K562 (cell line): ENCODE results near the gene KDM2A. TPM values are rescaled to one million over a fixed set of nuclear protein-coding genes. Genes with fewer than 3 reads are reported as not detected.

ENCODE experiments used
- GTF2E2 ChIP-seq: fragments of 200-800 bp; sonication (Bioruptor generic); IDR thresholded peaks from 2 replicates; pipeline ENCODE4 v1.6.1; 2016; ENCODE audit warnings: missing genetic modification characterization, missing compliant biosample characterization
- ILF3 ChIP-seq: fragments of 450-650 bp; IDR thresholded peaks from 2 replicates; pipeline ENCODE4 v1.6.1; 2018; ENCODE audit warnings: antibody characterized with exemption, mild to moderate bottlenecking, moderate library complexity, borderline replicate concordance
- LARP7 ChIP-seq: fragments of 450-650 bp; IDR thresholded peaks from 2 replicates; pipeline ENCODE4 v1.6.1; 2016
- MLX ChIP-seq, 2 experiments: fragments of 450-650 bp in 1 of 2; sonication (generic) in 1 of 2; formaldehyde crosslinking; conservative IDR thresholded peaks; 2 replicates each; pipeline versions ENCODE4 v1.4.0 to v1.8.1; 2020 to 2022; ENCODE audit warnings: mild to moderate bottlenecking in 1 of 2, missing genetic modification reagents in 1 of 2
- OTX1 ChIP-seq: fragments of 450-650 bp; formaldehyde crosslinking; IDR thresholded peaks from 2 replicates; pipeline ENCODE4 v1.4.0; 2022; ENCODE audit warnings: mild to moderate bottlenecking
- SOX6 ChIP-seq: fragments of 450-650 bp; IDR thresholded peaks from 2 replicates; pipeline ENCODE4 v1.6.1; 2014; ENCODE audit warnings: mild to moderate bottlenecking
- ZBTB8A ChIP-seq: fragments of 450-650 bp; IDR thresholded peaks from 2 replicates; pipeline ENCODE4 v1.6.1; 2018; ENCODE audit warnings: mild to moderate bottlenecking, moderate library complexity; ENCODE audit not compliant: partially characterized antibody
- ZFX ChIP-seq: sonication (generic); formaldehyde crosslinking; IDR thresholded peaks from 2 replicates; pipeline ENCODE4 v1.8.0; 2022; ENCODE audit warnings: mild to moderate bottlenecking, missing genetic modification reagents, moderate library complexity
- polyA plus RNA-seq, 8 experiments: library from polyadenylated mRNA; depleted of rRNA in 4 of 8; stranded (reverse) in 5 of 8; unstranded in 3 of 8; fragments of >200 nt; fragmentation: Nextera tagmentation in 2 of 8; fragmentation: Illumina TruSeq in 1 of 8; extraction: Ambion mirVana in 2 of 8; extraction: Trizol in 1 of 8; gene quantifications; 2 replicates each; pipeline versions ENCODE4 v1.2.1 to v1.2.3, GENCODE V29; 2011 to 2014; ENCODE audit warnings: inconsistent platforms in 1 of 8, missing spikeins in 1 of 8
- total RNA-seq, 7 experiments: library from RNA; depleted of rRNA in 6 of 7; stranded (reverse); fragments of >200 nt in 6 of 7; fragmentation: Illumina TruSeq in 2 of 7; extraction: Trizol in 2 of 7; gene quantifications; 2 replicates each; pipeline versions ENCODE4 v1.2.1 to v1.2.3, GENCODE V29; 2011 to 2021; ENCODE audit warnings: low replicate concordance in 1 of 7
- TF ChIP-seq, protein P1 (sequence below): fragments of 450-650 bp; formaldehyde crosslinking; conservative IDR thresholded peaks from 2 replicates; pipeline ENCODE4 v1.4.0; 2022; ENCODE audit warnings: mild to moderate bottlenecking, missing genetic modification characterization
- TF ChIP-seq, protein P2 (sequence below): sonication (generic); formaldehyde crosslinking; IDR thresholded peaks from 2 replicates; pipeline ENCODE4 v1.8.0; 2023; ENCODE audit warnings: mild to moderate bottlenecking, missing genetic modification reagents
- TF ChIP-seq, protein P3 (sequence below): fragments of 250-450 bp; sonication (Bioruptor Pico); IDR thresholded peaks from 2 replicates; pipeline ENCODE4 v1.5.0; 2021; ENCODE audit warnings: mild to moderate bottlenecking, borderline replicate concordance
- TF ChIP-seq, protein P4 (sequence below): sonication (generic); formaldehyde crosslinking; IDR thresholded peaks from 2 replicates; pipeline ENCODE4 v1.8.0; 2022; ENCODE audit warnings: mild to moderate bottlenecking, missing genetic modification reagents, borderline replicate concordance

Gene KDM2A
- total and polyA plus RNA-seq, 9 of the 15 experiments (the other 6 are each of a cell fraction or from before 2014, with no cell fraction given), result 5.0 to 39.3 (median 21.3) TPM

GRCh38 chr11:67287355-67288197 lies 168.5 kb downstream of the KDM2A start (continued):
- TF ChIP-seq, protein P1, sequence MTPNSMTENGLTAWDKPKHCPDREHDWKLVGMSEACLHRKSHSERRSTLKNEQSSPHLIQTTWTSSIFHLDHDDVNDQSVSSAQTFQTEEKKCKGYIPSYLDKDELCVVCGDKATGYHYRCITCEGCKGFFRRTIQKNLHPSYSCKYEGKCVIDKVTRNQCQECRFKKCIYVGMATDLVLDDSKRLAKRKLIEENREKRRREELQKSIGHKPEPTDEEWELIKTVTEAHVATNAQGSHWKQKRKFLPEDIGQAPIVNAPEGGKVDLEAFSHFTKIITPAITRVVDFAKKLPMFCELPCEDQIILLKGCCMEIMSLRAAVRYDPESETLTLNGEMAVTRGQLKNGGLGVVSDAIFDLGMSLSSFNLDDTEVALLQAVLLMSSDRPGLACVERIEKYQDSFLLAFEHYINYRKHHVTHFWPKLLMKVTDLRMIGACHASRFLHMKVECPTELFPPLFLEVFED (CRISPR knock-in tag), result 0 out of 2 replicates have a peak, but pooled peaks have one; percentile 43
- TF ChIP-seq, protein P2, sequence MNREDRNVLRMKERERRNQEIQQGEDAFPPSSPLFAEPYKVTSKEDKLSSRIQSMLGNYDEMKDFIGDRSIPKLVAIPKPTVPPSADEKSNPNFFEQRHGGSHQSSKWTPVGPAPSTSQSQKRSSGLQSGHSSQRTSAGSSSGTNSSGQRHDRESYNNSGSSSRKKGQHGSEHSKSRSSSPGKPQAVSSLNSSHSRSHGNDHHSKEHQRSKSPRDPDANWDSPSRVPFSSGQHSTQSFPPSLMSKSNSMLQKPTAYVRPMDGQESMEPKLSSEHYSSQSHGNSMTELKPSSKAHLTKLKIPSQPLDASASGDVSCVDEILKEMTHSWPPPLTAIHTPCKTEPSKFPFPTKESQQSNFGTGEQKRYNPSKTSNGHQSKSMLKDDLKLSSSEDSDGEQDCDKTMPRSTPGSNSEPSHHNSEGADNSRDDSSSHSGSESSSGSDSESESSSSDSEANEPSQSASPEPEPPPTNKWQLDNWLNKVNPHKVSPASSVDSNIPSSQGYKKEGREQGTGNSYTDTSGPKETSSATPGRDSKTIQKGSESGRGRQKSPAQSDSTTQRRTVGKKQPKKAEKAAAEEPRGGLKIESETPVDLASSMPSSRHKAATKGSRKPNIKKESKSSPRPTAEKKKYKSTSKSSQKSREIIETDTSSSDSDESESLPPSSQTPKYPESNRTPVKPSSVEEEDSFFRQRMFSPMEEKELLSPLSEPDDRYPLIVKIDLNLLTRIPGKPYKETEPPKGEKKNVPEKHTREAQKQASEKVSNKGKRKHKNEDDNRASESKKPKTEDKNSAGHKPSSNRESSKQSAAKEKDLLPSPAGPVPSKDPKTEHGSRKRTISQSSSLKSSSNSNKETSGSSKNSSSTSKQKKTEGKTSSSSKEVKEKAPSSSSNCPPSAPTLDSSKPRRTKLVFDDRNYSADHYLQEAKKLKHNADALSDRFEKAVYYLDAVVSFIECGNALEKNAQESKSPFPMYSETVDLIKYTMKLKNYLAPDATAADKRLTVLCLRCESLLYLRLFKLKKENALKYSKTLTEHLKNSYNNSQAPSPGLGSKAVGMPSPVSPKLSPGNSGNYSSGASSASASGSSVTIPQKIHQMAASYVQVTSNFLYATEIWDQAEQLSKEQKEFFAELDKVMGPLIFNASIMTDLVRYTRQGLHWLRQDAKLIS, result 0 out of 2 replicates have a peak, but pooled peaks have one; percentile 12
- TF ChIP-seq LARP7 (no peak), OTX1 (0 out of 2 replicates have a peak, but pooled peaks have one; percentile 31), SOX6 (no peak), ZBTB8A (no peak), ZFX (CRISPR knock-in tag) (no peak), ILF3 (no peak), MLX (CRISPR knock-in tag; conservative IDR thresholded peaks at IDR 0.05) (no peak), GTF2E2 (0 out of 2 replicates have a peak, but pooled peaks have one; percentile 5)
- TF ChIP-seq, protein P3, sequence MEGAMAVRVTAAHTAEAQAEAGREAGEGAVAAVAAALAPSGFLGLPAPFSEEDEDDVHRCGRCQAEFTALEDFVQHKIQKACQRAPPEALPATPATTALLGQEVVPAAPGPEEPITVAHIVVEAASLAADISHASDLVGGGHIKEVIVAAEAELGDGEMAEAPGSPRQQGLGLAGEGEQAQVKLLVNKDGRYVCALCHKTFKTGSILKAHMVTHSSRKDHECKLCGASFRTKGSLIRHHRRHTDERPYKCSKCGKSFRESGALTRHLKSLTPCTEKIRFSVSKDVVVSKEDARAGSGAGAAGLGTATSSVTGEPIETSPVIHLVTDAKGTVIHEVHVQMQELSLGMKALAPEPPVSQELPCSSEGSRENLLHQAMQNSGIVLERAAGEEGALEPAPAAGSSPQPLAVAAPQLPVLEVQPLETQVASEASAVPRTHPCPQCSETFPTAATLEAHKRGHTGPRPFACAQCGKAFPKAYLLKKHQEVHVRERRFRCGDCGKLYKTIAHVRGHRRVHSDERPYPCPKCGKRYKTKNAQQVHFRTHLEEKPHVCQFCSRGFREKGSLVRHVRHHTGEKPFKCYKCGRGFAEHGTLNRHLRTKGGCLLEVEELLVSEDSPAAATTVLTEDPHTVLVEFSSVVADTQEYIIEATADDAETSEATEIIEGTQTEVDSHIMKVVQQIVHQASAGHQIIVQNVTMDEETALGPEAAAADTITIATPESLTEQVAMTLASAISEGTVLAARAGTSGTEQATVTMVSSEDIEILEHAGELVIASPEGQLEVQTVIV, result no peak
- TF ChIP-seq, protein P4, sequence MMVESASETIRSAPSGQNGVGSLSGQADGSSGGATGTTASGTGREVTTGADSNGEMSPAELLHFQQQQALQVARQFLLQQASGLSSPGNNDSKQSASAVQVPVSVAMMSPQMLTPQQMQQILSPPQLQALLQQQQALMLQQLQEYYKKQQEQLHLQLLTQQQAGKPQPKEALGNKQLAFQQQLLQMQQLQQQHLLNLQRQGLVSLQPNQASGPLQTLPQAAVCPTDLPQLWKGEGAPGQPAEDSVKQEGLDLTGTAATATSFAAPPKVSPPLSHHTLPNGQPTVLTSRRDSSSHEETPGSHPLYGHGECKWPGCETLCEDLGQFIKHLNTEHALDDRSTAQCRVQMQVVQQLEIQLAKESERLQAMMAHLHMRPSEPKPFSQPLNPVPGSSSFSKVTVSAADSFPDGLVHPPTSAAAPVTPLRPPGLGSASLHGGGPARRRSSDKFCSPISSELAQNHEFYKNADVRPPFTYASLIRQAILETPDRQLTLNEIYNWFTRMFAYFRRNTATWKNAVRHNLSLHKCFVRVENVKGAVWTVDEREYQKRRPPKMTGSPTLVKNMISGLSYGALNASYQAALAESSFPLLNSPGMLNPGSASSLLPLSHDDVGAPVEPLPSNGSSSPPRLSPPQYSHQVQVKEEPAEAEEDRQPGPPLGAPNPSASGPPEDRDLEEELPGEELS (CRISPR knock-in tag), result no peak
